ENCODE data around the gene KNSTRN.

DNA sequence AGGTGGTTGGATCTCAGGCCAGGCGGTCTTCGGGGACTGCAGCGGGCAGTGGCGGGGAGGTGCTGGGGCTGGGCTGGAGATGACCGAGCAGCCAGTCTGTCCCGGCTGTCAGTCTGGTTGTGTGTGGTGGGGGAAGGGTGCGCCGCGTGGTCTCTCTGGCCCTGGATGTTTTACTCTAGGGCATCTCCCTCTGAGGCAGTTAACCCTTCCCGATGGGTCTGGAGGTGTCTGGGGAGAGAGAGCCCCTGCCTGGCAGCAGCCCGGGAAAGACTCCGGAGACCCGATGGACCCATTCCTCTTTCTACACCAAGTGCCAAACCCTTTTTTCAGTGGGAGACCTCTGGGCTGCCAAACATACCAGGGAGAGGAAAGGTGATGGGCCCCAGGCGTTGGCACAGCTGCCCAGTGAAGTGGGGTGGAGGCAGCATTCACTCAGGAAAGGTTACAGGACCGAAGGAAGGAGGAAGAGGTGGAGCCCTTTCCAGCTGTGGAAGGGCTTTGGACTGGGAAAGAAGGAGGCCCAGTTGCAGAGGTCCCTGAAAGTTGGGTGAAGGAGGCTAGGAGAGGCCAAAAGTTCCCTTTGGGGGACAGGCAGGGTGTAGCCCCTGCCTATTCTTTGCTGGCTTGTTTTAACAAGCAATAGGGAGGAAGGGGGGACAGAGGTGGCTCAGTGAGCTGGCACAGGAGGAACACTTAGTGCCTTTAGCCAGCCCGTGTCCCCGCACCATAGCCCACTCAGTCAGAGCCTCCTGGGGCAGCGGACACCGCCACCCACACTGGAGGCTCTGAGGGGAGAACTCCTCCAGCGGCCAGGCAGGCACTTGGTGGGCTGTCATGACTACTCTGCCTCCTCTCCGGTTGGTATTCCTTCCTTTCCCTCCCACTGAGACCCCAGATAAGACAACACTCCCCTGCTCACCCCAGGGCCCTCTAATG, 55.5 kb downstream of the KNSTRN start:
- TF ChIP-seq POLR2AphosphoS5 (IDR thresholded peaks at IDR 0.05; ENCODE audit: borderline replicate concordance, low read depth, low read length) (no peak), EZH2 (IDR thresholded peaks at IDR 0.05) (no peak)

All from SK-N-MC (cell line).